ENCODE results near the gene CNOT4.
"Not testable (repeated sequence)": the region's sequence is repeated elsewhere in the genome, so short reads cannot be mapped to it uniquely, and the experiment has no call there.

The CNOT4 gene

GRCh38 chr7:135514856-135515255, 5.0 kb upstream of the CNOT4 start:
- WGBS, 2 experiments, result 81 to 88% methylated on average over 2 of the region's 3 CpGs
- no peak overlapping the region for H3K4me3 ChIP-seq (ENCODE audit: insufficient read depth, low read depth, low read length)
- H3K36me3 ChIP-seq (ENCODE audit: control insufficient read depth, insufficient read depth, low read length), result no peaks in the 10 kb centered on the region
- H3K27me3 ChIP-seq (ENCODE audit: control insufficient read depth, insufficient read depth, low read length, poor library complexity, severe bottlenecking), result peaks cover 4% of the 10 kb centered on the region
- H3K4me1 ChIP-seq (ENCODE audit: control insufficient read depth, insufficient read depth, low read length), result peaks cover 5% of the 10 kb centered on the region
- H3K27ac ChIP-seq (ENCODE audit: insufficient read depth, low read depth, low read length, poor library complexity, severe bottlenecking), result no peak overlapping the region
- H3K9me3 ChIP-seq (ENCODE audit: control insufficient read depth, low read length), result no peaks in the 10 kb centered on the region

- H3K27ac ChIP-seq (ENCODE audit: insufficient read depth, low read depth, low read length, poor library complexity, severe bottlenecking), result no peak overlapping the region
- H3K4me3 ChIP-seq (ENCODE audit: insufficient read depth, low read depth, low read length), result no peak overlapping the region
- WGBS, 2 experiments, result 95 to 98% methylated on average over 2 of the region's 2 CpGs
- peaks cover 4% of the 10 kb centered on the region for H3K27me3 ChIP-seq (ENCODE audit: control insufficient read depth, insufficient read depth, low read length, poor library complexity, severe bottlenecking)
- H3K4me1 ChIP-seq (ENCODE audit: control insufficient read depth, insufficient read depth, low read length), result peaks cover 11% of the 10 kb centered on the region
- no peaks in the 10 kb centered on the region for H3K9me3 ChIP-seq (ENCODE audit: control insufficient read depth, low read length)
- no peaks in the 10 kb centered on the region for H3K36me3 ChIP-seq (ENCODE audit: control insufficient read depth, insufficient read depth, low read length)
These were observed 2.4 kb upstream of the CNOT4 start for GRCh38 chr7:135512135-135512887.

GRCh38 chr7:135510592-135511183, 786 bp upstream of the CNOT4 start:
- Histone ChIP-seq H3K27ac (ENCODE audit: insufficient read depth, low read depth, low read length, poor library complexity, severe bottlenecking) (no peak overlapping the region), H3K27me3 (ENCODE audit: control insufficient read depth, insufficient read depth, low read length, poor library complexity, severe bottlenecking) (peaks cover 4% of the 10 kb centered on the region), H3K4me3 (ENCODE audit: insufficient read depth, low read depth, low read length) (peak overlapping the region; percentile 62), H3K9me3 (ENCODE audit: control insufficient read depth, low read length) (no peaks in the 10 kb centered on the region), H3K36me3 (ENCODE audit: control insufficient read depth, insufficient read depth, low read length) (no peaks in the 10 kb centered on the region), H3K4me1 (ENCODE audit: control insufficient read depth, insufficient read depth, low read length) (peaks cover 11% of the 10 kb centered on the region)
- 23 to 24% methylated on average over 16 to 17 of the region's 17 CpGs for WGBS, 2 experiments

- Histone ChIP-seq H3K36me3 (ENCODE audit: control insufficient read depth, insufficient read depth, low read length) (no peaks in the 10 kb centered on the region), H3K4me1 (ENCODE audit: control insufficient read depth, insufficient read depth, low read length) (peaks cover 11% of the 10 kb centered on the region), H3K27ac (ENCODE audit: insufficient read depth, low read depth, low read length, poor library complexity, severe bottlenecking) (peak overlapping the region; percentile 95), H3K9me3 (ENCODE audit: control insufficient read depth, low read length) (no peaks in the 10 kb centered on the region), H3K27me3 (ENCODE audit: control insufficient read depth, insufficient read depth, low read length, poor library complexity, severe bottlenecking) (peaks cover 4% of the 10 kb centered on the region), H3K4me3 (ENCODE audit: insufficient read depth, low read depth, low read length) (peak overlapping the region; percentile 62)
- 1% methylated on average over 14 of the region's 14 CpGs for WGBS, 2 experiments
These were observed 388 bp downstream of the CNOT4 start for GRCh38 chr7:135509589-135509838.

- 4% methylated on average over 17 of the region's 17 CpGs for WGBS, 2 experiments
- Histone ChIP-seq H3K27me3 (ENCODE audit: control insufficient read depth, insufficient read depth, low read length, poor library complexity, severe bottlenecking) (peaks cover 4% of the 10 kb centered on the region), H3K27ac (ENCODE audit: insufficient read depth, low read depth, low read length, poor library complexity, severe bottlenecking) (peak overlapping the region; percentile 95), H3K9me3 (ENCODE audit: control insufficient read depth, low read length) (no peaks in the 10 kb centered on the region), H3K4me3 (ENCODE audit: insufficient read depth, low read depth, low read length) (peak overlapping the region; percentile 62), H3K4me1 (ENCODE audit: control insufficient read depth, insufficient read depth, low read length) (peaks cover 11% of the 10 kb centered on the region), H3K36me3 (ENCODE audit: control insufficient read depth, insufficient read depth, low read length) (no peaks in the 10 kb centered on the region)
These were observed 866 bp downstream of the CNOT4 start for GRCh38 chr7:135508883-135509588.

- Histone ChIP-seq H3K27ac (ENCODE audit: insufficient read depth, low read depth, low read length, poor library complexity, severe bottlenecking) (no peak overlapping the region), H3K27me3 (ENCODE audit: control insufficient read depth, insufficient read depth, low read length, poor library complexity, severe bottlenecking) (no peaks in the 10 kb centered on the region), H3K9me3 (ENCODE audit: control insufficient read depth, low read length) (no peaks in the 10 kb centered on the region), H3K36me3 (ENCODE audit: control insufficient read depth, insufficient read depth, low read length) (no peaks in the 10 kb centered on the region), H3K4me1 (ENCODE audit: control insufficient read depth, insufficient read depth, low read length) (no peaks in the 10 kb centered on the region), H3K4me3 (ENCODE audit: insufficient read depth, low read depth, low read length) (no peak overlapping the region)
- whole genome bisulfite sequencing, 2 experiments, result 93 to 95% methylated on average over 2 of the region's 2 CpGs
These were observed 8.5 kb downstream of the CNOT4 start for GRCh38 chr7:135501402-135501801.

GRCh38 chr7:135499818-135500217, 10.1 kb downstream of the CNOT4 start:
- H3K27me3 ChIP-seq (ENCODE audit: control insufficient read depth, insufficient read depth, low read length, poor library complexity, severe bottlenecking), result no peaks in the 10 kb centered on the region
- H3K27ac ChIP-seq (ENCODE audit: insufficient read depth, low read depth, low read length, poor library complexity, severe bottlenecking), result no peak overlapping the region
- H3K4me1 ChIP-seq (ENCODE audit: control insufficient read depth, insufficient read depth, low read length), result no peaks in the 10 kb centered on the region
- H3K9me3 ChIP-seq (ENCODE audit: control insufficient read depth, low read length), result no peaks in the 10 kb centered on the region
- no peaks in the 10 kb centered on the region for H3K36me3 ChIP-seq (ENCODE audit: control insufficient read depth, insufficient read depth, low read length)
- WGBS, 2 experiments, result 91% methylated on average over 1 of the region's 3 CpGs; no CpG with 5 or more reads in 1 of the 2 experiments
- H3K4me3 ChIP-seq (ENCODE audit: insufficient read depth, low read depth, low read length), result no peak overlapping the region

GRCh38 chr7:135497161-135497560, 12.7 kb downstream of the CNOT4 start:
- H3K9me3 ChIP-seq (ENCODE audit: control insufficient read depth, low read length); H3K36me3 ChIP-seq (ENCODE audit: control insufficient read depth, insufficient read depth, low read length); H3K4me3 ChIP-seq (ENCODE audit: insufficient read depth, low read depth, low read length); H3K27me3 ChIP-seq (ENCODE audit: control insufficient read depth, insufficient read depth, low read length, poor library complexity, severe bottlenecking); H3K4me1 ChIP-seq (ENCODE audit: control insufficient read depth, insufficient read depth, low read length); H3K27ac ChIP-seq (ENCODE audit: insufficient read depth, low read depth, low read length, poor library complexity, severe bottlenecking): not testable (repeated sequence)
- 94 to 95% methylated on average over 6 of the region's 6 CpGs for WGBS, 2 experiments

- no peak overlapping the region for H3K27ac ChIP-seq (ENCODE audit: insufficient read depth, low read depth, low read length, poor library complexity, severe bottlenecking)
- no peaks in the 10 kb centered on the region for H3K9me3 ChIP-seq (ENCODE audit: control insufficient read depth, low read length)
- H3K36me3 ChIP-seq (ENCODE audit: control insufficient read depth, insufficient read depth, low read length), result no peaks in the 10 kb centered on the region
- 98% methylated on average over 1 of the region's 1 CpG for WGBS, 2 experiments
- no peaks in the 10 kb centered on the region for H3K4me1 ChIP-seq (ENCODE audit: control insufficient read depth, insufficient read depth, low read length)
- no peak overlapping the region for H3K4me3 ChIP-seq (ENCODE audit: insufficient read depth, low read depth, low read length)
- H3K27me3 ChIP-seq (ENCODE audit: control insufficient read depth, insufficient read depth, low read length, poor library complexity, severe bottlenecking), result no peaks in the 10 kb centered on the region
These were observed 16.5 kb downstream of the CNOT4 start for GRCh38 chr7:135493362-135493761.

- Histone ChIP-seq H3K27ac (ENCODE audit: insufficient read depth, low read depth, low read length, poor library complexity, severe bottlenecking) (no peak overlapping the region), H3K4me3 (ENCODE audit: insufficient read depth, low read depth, low read length) (no peak overlapping the region), H3K27me3 (ENCODE audit: control insufficient read depth, insufficient read depth, low read length, poor library complexity, severe bottlenecking) (no peaks in the 10 kb centered on the region), H3K9me3 (ENCODE audit: control insufficient read depth, low read length) (no peaks in the 10 kb centered on the region), H3K36me3 (ENCODE audit: control insufficient read depth, insufficient read depth, low read length) (no peaks in the 10 kb centered on the region), H3K4me1 (ENCODE audit: control insufficient read depth, insufficient read depth, low read length) (no peaks in the 10 kb centered on the region)
- 94 to 95% methylated on average over 4 of the region's 4 CpGs for WGBS, 2 experiments
These were observed 17.8 kb downstream of the CNOT4 start for GRCh38 chr7:135492151-135492550.
